T-helper 22 cell (primary cell): ENCODE data around the gene CDC7.
"Not testable (repeated sequence)": the region's sequence is repeated elsewhere in the genome, so short reads cannot be mapped to it uniquely, and the experiment has no call there.

Source experiments
- DNase-seq: peaks from one replicate; pipeline ENCODE4 v3.0.0-alpha.2; 2020; ENCODE audit warnings: low read depth

The CDC7 gene

DNA sequence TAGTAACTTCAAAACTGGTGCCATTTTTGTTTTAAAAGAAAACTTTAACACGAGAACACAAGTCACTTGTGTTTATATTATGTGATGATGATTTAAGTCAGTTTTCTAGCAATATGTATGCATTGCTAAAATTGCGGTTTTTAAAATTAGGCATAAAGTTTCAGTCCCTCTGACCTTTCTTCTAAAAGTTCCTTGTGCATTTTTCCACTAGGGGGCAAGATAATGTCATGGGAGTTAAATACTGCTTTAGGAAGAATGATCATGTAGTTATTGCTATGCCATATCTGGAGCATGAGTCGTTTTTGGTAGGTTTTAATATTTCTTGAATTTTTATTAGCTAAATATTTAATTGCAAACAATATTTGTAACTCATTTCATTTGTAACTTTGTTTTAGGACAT, 10.7 kb downstream of the CDC7 start:
- DNase-seq, result no peak

DNA sequence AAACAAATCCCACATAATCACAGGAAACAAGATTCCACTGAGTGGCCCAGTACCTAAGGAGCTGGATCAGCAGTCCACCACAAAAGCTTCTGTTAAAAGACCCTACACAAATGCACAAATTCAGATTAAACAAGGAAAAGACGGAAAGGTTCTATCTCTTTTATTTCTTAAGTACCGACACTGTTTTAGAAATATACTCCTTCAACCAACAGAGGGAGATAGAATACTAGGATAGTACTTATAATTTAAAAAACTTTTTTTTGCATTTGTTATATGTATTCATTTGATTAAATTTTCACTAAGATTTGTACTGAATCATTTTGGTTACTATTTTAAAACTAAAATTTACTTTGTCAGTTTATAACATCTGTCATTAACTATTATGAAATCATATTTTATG, 12.5 kb downstream of the CDC7 start:
- DNase-seq, result no peak

DNA sequence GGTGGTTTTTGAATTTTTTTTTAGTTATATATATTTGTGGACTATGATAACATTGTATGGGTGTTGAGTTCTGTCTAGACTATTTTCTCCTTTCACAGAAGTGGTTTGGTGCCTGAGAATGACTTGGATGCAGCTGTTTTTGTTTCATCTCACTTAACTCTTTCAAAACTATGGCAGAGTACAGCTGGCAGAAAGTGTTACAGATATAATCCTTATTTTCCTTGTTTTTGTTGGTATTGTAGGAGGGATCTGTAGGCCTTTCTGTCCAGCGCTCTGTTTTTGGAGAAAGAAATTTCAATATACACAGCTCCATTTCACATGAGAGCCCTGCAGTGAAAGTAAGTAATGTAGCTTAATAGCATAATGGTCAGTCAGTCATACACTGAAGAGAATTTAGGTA, 13.1 kb downstream of the CDC7 start:
- no peak for DNase-seq

DNA sequence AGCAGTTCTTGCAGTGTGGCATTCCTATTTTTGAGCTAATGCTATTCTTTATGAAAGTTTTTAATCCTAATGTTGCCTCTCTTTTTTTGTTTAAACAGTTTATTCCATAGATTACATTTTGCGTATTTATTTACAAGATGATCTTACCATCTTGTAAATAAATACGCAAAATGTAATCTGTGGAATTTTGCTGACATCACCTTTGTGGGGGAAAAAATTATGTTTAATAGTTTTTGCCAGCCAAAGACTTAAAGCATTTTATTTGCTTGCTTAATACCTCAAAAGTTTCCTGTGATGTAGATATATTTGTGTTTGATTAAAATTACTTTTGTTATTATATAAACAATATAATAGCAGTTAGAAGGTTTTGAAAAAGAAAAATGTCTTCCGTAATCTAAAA, 15.3 kb downstream of the CDC7 start:
- DNase-seq, result no peak

DNA sequence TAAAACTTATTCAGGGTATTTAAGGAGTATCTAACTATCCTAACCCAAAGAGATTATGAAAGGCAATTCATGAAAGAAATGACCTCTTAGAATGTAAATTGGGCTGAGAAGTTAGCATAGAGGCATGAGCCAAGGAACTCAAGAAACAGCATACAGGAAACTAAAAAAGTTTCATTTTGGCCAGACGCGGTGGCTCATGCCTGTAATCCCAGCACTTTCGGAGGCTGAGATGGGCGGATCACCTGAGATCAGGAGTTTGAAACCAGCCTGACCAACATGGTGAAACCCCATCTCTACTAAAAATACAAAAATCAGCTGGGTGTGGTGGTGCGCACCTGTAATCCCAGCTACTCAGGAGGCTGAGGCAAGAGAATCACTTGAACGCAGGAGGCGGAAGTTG, 16.0 kb downstream of the CDC7 start:
- DNase-seq, result not testable (repeated sequence)

DNA sequence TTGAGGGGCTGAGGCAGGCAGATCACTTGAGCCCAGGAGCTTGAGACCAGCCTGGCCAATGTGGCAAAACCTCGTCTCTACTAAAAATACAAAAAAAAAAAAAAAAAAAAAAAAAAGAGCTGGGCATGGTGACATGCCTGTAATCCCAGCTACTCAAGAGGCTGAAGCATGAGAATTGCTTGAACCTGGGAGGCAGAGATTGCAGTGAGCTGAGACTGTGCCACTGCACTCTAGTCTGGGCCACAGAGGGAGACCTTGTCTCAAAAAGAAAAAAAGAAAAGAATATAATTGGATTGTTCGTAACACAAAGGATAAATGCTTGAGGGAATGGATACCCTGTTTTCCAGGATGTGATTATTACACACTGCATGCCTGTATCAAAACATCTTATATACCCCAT, 18.5 kb downstream of the CDC7 start:
- DNase-seq, result not testable (repeated sequence)

DNA sequence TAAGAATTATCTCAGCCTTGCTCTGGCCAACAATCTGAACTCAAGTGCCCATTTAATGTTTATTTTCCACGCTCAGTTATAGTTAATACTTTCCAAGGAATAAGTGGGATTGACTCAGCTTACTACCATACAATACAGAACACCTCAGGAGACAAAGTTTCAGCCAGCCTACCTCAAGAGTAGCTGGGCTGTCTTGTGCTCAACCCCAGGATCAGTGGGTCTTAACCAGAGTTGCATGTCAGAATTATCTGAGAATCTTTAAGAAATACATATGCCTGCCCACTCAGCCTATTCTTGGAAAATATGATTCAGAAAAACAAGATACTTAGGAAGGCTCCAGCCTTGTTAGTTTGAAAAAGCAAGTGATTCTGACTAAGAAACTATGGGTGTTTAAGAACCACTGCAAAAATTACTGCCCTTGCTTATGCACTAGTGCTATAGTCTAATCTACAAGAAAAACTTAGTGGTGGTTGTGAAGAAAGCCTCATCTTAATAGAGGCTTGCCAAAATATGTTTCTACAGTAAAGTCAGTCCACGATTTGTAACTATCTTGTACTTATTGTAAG, 20.4 kb downstream of the CDC7 start:
- DNase-seq, result no peak

DNA sequence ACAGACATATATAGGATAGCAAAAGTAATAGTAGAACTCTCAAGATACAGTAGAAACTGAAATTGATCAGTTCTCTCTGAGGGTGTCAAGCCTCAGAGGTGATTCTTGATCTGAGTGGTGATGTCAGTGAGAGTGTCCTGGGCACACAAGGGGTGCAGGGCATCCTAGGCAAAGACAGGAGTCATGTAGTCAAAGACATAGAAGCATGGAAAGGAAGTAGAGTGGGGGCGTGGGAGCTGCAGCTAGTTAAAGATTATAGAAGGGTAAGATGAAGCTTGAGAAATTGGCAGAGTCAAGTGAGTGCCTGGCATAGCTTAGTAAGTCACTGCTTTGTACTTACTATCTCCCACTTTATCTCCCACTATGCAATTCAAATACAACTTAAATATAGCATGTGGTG, 22.8 kb downstream of the CDC7 start:
- DNase-seq, result no peak

DNA sequence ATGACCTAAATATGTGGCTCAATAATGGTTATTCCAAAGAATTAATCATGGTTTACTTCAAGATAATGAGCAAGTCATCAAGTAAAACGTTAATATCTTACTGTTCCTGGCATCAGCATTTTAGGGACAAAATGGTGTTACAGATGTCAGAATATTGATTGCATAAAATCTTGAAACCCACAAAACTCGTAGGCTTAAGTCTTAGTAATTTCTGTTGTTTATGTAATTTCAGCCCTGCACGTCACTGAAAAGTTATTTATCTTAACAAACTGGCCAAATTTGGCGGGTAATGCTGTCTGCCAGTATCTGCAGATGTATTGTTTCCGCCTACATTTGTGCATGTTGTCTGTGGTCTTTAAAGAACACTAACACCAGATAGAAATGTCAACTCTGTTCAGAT, 25.8 kb downstream of the CDC7 start:
- no peak for DNase-seq

DNA sequence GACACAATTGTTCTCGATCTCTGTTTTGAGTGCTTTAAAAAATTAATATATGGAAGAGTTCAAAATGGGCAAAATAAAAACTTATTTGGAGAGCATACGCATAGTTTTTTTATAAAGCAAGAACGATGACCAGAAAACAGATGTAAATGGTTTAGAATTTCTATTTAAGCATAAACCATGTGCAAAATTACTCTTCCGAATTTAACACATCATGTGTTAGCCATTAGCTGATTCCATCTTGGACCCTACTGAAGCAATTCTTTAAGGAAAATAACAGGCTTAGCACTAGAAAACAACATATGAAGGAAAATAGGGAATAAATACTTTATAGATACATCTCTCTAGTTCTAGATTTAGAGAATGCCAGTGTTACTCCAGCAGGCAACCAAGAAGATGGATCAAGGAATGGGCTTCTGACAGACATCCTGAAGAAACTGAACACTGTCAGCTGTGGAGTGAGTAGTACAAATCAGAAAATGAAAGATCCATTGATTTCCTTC, 26.7 kb downstream of the CDC7 start:
- DNase-seq, result no peak

DNA sequence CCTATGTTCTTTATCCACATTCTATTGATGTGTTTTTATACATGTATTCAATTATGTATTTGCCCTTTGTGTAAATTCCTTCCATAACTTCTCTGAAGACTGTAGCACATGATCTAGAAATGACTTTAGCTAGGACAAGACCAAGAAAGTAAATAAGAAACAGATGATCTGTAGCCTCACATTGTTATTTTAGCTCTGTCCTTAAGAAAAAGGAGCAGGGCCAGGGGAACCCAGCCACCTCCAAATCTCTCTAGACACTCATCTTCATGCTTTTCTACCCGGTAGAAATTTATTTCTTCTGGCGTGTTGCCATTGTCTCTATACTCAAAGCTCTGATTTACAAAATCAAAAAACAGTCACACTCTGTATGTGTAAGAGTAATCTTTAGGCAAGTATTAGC, 27.1 kb downstream of the CDC7 start:
- DNase-seq, result no peak

DNA sequence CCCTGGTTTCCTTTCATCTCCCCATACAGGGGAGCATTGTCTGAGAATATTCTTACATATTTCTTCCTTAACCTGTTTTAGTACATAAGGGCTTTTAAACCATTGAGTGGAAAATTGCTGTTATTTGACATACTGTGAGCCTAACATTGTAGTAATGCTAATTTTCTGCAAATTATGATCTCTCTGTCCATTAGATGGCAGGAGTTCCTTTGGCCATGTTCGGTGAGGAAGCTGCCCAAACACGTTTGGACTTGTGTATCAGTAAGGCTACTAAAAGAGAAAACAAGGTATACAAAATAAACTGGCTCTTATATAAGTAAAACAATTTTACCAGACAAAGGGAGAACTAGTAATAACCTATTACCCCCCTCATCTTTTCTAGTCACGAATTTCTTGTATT, 29.2 kb downstream of the CDC7 start:
- DNase-seq, result no peak

DNA sequence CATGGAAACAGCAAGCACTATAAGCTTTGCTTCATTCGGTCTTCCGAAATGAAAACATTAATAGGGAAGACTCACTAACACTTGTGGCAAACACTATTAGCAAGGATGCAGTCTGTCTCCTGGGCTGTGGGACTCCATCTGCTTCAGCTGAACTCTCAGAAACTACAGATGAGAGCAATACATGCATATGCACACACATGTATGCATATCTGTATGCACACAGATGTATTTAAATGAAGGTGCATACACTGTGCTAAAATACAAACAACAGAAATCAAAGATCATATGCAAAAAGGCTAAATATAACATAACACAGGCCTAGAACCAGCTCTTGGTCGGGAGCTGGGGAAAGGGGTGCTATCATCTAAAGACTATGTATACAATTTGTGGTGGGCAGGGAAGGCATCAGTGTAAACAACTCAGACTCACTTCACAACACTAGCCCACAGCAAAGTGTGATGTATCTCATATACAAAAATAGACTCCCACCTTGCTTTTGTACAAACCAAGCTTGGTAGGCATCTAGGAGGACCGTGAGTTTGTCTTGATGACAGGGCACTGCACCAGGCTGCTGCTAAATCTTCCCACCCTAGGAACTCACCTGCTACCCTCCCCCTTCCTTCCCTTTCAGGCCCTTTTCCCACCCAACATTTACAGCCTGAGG, 32.8 kb downstream of the CDC7 start:
- no peak for DNase-seq

DNA sequence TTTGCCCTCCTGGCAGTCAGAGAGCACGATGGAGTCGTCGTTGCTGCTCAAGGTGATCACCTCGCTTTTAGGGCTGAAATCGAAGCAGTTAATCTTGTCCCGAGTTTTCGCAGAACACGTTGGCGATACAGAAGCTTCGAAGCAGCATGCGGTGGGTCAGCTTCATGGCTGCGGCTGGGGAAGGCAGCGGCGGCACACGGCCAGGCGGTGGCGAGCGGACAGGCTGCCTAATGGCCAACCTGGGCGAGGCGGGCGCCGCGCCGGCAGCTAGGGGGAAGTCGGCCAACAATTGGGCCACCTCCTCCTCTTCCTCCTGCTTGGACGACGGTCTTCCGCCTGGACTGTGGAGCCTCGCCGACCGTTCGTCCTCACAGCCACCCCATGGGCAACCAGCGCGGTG, 34.8 kb downstream of the CDC7 start:
- DNase-seq, result no peak

DNA sequence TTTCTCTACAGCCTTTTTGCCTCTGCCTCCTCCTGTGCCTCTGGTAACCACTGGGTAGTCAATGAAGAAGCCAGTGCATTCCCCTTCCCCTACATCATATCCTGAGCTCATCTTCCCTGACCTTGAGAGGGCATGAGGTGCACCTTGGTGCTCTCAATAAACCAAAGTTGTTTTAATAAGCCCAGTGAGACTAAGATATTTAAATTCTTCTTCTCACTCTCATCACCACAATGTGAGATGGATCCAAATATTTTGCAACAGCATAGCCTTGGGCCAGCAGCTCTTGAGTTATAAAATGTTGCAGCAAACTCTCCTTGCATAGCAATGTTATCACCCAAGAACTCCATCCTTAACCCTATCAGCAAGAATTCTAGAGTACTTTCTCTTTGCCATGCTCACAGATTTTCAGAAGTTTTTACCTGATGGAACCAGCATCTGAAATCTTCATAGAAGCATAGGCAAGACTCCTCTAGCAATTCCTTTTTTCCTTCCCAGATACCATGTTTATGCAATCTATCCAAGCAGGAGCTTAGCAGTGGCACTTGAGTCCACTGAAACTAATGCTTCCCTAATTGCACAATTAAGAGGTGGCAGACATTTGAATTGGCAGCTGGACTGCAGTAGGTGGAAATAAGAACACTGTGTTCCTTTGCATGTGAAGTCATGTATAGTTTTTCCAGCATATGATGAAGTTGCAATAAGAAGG, 36.8 kb downstream of the CDC7 start:
- DNase-seq, result no peak

DNA sequence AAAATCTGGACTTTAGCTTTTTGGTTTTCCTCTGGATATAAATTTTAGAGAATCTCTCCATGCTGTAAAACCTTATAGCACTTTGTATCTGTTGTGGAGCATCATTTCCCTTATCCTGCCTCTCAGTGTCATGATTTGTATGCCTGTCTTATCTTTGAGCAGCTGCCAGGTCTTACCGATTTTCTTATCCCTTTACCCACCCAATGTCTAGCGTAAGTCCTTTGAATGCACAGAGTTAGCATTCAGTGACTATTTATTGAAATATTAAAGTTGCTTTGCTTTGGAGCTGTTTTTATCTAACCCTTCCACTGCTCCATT, 37.3 kb downstream of the CDC7 start:
- DNase-seq, result no peak

DNA sequence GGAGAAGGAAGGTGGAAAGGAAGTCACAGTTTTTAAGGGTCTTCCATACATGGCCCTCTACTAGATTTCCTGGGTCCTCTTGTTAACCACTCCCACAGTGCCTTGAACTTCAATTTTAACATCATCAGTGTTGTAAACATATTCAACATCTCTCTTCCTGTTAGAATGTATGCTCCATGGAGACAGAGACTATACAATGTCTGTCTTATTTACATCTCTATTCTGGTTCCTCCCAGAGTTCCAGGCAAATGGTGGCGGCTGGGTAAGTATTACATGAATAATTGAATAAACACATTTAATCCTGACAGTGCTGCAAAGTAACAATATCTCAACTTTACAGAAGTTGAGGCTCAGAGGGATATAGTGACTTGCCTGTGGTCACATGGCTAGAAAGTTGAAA, 40.3 kb downstream of the CDC7 start:
- DNase-seq, result no peak

DNA sequence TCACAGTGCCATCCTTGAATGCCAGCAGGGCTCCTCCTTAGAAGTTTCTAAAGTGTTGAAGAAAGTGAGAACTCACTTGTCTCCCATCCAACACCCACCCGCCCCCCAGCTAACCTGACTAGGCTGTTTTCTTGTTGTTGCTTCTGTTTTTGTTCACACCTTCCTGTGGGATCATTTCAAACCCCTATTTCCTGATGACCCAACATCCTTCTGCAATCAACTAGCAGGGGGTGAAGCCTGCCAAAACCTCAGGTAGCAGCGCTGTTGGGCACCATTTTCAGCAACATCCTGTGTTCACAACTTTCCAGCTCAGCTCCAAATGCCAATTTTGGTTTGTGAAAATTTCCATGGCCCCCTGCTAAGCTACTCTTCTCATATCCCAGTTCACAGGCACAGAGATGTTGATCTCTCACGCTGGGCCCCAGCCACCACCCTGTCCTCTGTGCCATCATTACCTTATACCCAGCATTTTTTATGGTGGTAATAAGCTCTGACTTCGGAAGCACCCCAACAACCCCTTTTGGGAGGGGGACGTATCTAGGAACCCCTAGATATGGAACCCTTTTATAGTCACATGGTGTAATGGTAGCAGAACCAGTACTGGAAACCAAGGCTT, 41.4 kb downstream of the CDC7 start:
- no peak for DNase-seq

DNA sequence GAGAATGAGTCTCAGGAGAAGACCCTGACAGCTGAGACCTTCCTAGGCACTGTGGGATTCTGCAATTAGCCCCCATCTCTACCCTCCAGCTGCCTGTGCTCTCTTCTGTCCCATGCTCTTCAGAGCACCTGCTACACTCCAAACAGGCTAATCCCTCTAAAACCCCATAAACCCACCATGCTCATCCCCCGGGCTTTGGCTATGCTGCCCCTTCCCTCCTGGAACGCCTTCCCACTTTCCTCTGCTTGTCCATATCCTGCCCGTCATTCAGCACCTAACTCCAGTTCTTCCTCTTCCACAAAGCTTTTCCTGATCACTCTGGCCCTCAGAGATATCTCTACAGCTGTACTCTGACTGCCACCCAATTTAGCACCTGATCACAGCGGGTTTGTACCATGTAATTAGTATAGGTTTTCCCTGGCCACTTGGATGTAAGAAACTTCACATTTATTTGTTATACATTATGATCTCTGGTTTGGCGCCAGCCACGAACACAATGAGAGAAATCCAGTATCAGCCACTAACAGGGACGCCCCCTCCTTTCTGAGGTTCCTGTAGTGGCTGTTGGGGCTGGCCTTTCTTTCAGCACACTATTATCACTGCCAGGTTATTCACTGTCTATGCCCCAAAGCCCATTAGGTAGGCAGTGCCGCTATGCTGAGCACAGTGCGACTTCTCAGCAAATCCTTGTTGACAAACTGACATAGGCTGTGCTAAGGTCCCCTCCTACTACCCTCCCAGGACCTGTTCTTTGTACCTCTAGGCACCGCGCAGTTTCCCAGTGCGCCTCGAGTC, 45.1 kb downstream of the CDC7 start:
- no peak for DNase-seq

DNA sequence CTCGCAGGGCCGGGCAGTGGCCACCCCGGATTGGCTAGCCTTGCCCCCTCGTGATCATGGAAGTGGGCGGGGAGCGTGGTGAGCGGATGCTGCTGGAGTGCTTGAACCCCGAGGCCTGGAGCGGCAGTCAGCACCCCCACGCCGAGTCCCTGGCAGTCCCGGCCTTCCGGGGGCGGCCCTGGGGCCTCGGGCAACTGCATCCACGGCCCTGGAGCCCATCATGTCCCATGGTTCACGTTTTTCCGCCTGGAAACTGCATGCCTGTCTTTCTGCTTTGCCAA, 45.6 kb downstream of the CDC7 start:
- no peak for DNase-seq

DNA sequence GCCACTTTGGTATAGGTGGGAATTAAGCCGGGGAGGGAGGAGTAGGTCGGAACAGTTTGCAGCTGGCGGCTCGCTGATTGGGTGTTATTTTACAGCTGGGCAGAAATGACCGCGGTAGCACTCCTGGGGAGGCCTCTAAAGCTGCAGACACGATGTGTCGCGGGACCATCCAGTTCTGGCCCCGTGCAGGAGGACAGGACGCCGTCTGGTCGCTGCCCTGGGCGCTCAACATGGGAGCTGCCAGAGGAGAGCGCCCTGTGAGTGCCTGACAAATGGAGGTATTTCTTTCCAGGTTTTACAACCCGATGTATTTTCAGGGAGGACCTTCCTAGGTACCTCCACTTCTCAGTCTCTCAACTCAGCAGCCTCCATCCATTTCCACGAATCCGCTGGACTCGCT, 46.2 kb downstream of the CDC7 start:
- DNase-seq, result no peak

DNA sequence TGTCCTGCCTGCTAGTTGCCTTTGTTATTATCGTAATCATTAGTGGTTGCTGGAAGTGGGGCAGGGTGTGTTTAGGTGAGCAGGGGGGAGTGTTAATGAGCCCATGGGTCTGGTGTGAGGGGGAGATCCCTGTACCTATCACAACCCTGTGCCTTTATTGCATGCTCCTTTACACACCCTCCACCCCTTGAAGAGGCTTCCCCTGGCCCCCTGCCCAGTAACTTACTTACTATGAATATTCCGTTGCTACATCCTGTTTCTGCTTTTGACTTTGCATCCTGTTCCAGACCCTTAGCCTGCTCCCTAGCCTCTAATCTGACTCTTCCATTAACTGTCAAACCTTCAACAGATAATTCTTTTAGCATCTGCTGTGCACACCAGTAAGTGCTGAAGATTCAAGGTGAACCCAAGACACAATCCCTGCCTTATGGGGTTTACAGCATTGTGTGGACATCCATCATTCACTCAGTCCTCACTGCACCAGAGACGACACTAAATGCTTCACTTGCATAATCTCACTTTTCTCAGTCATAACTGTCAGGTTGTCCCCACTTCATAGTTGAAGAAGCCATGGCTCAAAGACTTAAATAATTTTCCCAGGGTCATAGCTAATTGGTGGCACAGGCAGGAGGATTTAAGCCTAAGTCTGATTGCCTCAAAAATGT, 47.9 kb downstream of the CDC7 start:
- DNase-seq, result no peak
